Measurements from ENCODE around the gene ACSBG1.
"Not testable (repeated sequence)": the region's sequence is repeated elsewhere in the genome, so short reads cannot be mapped to it uniquely, and the experiment has no call there.

The ACSBG1 gene

GRCh38 chr15:78255421-78256043 is 21.2 kb upstream of the ACSBG1 start:
- DNase-seq (ENCODE audit: low read depth in 2 of 3, low spot score in 1 of 3): no peak

GRCh38 chr15:78251136-78251535 is 16.8 kb upstream of the ACSBG1 start:
- DNase-seq (ENCODE audit: low read depth in 2 of 3, low spot score in 1 of 3): no peak

- DNase-seq (ENCODE audit: low read depth in 2 of 3, low spot score in 1 of 3): no peak
Observed at GRCh38 chr15:78249131-78249530, 14.8 kb upstream of the ACSBG1 start.

GRCh38 chr15:78247911-78248310 is 13.5 kb upstream of the ACSBG1 start:
- no peak for DNase-seq (ENCODE audit: low read depth in 2 of 3, low spot score in 1 of 3)

- DNase-seq (ENCODE audit: low read depth in 2 of 3, low spot score in 1 of 3): not testable (repeated sequence)
Observed at GRCh38 chr15:78245976-78246620, 11.7 kb upstream of the ACSBG1 start.

- not testable (repeated sequence) for DNase-seq (ENCODE audit: low read depth in 2 of 3, low spot score in 1 of 3)
Observed at GRCh38 chr15:78245392-78245791, 11.0 kb upstream of the ACSBG1 start.

- DNase-seq (ENCODE audit: low read depth in 2 of 3, low spot score in 1 of 3): no peak
Observed at GRCh38 chr15:78244893-78245292, 10.5 kb upstream of the ACSBG1 start.

- DNase-seq (ENCODE audit: low read depth in 2 of 3, low spot score in 1 of 3): no peak
Observed at GRCh38 chr15:78244101-78244500, 9.7 kb upstream of the ACSBG1 start.

- no peak for DNase-seq (ENCODE audit: low read depth in 2 of 3, low spot score in 1 of 3)
Observed at GRCh38 chr15:78243491-78243941, 9.2 kb upstream of the ACSBG1 start.

- DNase-seq (ENCODE audit: low read depth in 2 of 3, low spot score in 1 of 3): no peak
Observed at GRCh38 chr15:78243058-78243457, 8.7 kb upstream of the ACSBG1 start.

- no peak for DNase-seq (ENCODE audit: low read depth in 2 of 3, low spot score in 1 of 3)
Observed at GRCh38 chr15:78242128-78242527, 7.8 kb upstream of the ACSBG1 start.

- peak; percentile 73 to 89 (median 76) for DNase-seq (ENCODE audit: low read depth in 2 of 3, low spot score in 1 of 3)
Observed at GRCh38 chr15:78241017-78241416, 6.7 kb upstream of the ACSBG1 start.

GRCh38 chr15:78239811-78240210 is 5.4 kb upstream of the ACSBG1 start:
- DNase-seq (ENCODE audit: low read depth in 2 of 3, low spot score in 1 of 3): no peak

GRCh38 chr15:78237146-78237545 is 2.8 kb upstream of the ACSBG1 start:
- DNase-seq (ENCODE audit: low read depth in 2 of 3, low spot score in 1 of 3): no peak

- no peak for DNase-seq (ENCODE audit: low read depth in 2 of 3, low spot score in 1 of 3)
Observed at GRCh38 chr15:78236491-78236890, 2.1 kb upstream of the ACSBG1 start.

- DNase-seq (ENCODE audit: low read depth in 2 of 3, low spot score in 1 of 3): no peak
Observed at GRCh38 chr15:78233496-78233895, 869 bp downstream of the ACSBG1 start.

GRCh38 chr15:78232951-78233350 is 1.4 kb downstream of the ACSBG1 start:
- no peak for DNase-seq (ENCODE audit: low read depth in 2 of 3, low spot score in 1 of 3)

- DNase-seq (ENCODE audit: low read depth in 2 of 3, low spot score in 1 of 3): no peak
Observed at GRCh38 chr15:78229431-78230406, 4.6 kb downstream of the ACSBG1 start.

- no peak for DNase-seq (ENCODE audit: low read depth in 2 of 3, low spot score in 1 of 3)
Observed at GRCh38 chr15:78228356-78228996, 5.9 kb downstream of the ACSBG1 start.

- peak in 1 of 3 donors; percentile 8 for DNase-seq (ENCODE audit: low read depth in 2 of 3, low spot score in 1 of 3)
Observed at GRCh38 chr15:78225783-78226541, 8.4 kb downstream of the ACSBG1 start.

GRCh38 chr15:78224023-78224411 is 10.3 kb downstream of the ACSBG1 start:
- DNase-seq (ENCODE audit: low read depth in 2 of 3, low spot score in 1 of 3): no peak

Data from stimulated activated CD4-positive, alpha-beta T cell treated with anti-CD3 and anti-CD28 coated beads, Interleukin-12 subunit alpha, Interleukin-12 subunit beta, amount 100 ng/mL, for 48 hours (primary cell).